Spleen (tissue), 7 donors: ENCODE results near the gene TPM1.

ENCODE experiments used
- CTCF ChIP-seq, 11 experiments: fragments of 200-600 bp in 7 of 11; fragments of 450-650 bp in 4 of 11; sonication (generic) in 4 of 11; IDR thresholded peaks in 8 of 11; conservative IDR thresholded peaks in 3 of 11; 1 replicate in 7 of 11; 2 replicates in 4 of 11; pipeline versions ENCODE4 v1.4.0 to v1.8.0; 2016 to 2021; ENCODE audit warnings: antibody characterized with exemption in 11 of 11, inconsistent platforms in 4 of 11, mild to moderate bottlenecking in 1 of 11
- POLR2A ChIP-seq, 3 donors: fragments of 450-650 bp; IDR thresholded peaks; one replicate each; pipeline ENCODE4 v1.5.1; 2017; ENCODE audit warnings: antibody characterized with exemption in 3 of 3, mild to moderate bottlenecking in 1 of 3
- POLR2AphosphoS5 ChIP-seq, 3 donors: sonication (generic); formaldehyde crosslinking; IDR thresholded peaks; one replicate each; pipeline ENCODE4 v1.5.1; 2017; ENCODE audit warnings: antibody characterized with exemption in 3 of 3
- donor health status: DM: no; HTN: no; CAD: no; lungs with moderate emphysema.
- donor health status: DM: no; HTN: no; CAD: no.
- donor health status: DM: no; HTN: no; CAD: no.

- no peak for TF ChIP-seq POLR2A (IDR thresholded peaks at IDR 0.05)
- no peak for TF ChIP-seq CTCF (IDR thresholded peaks at IDR 0.05 in 8 of 11, conservative IDR thresholded peaks at IDR 0.05 in 3 of 11)
- no peak for TF ChIP-seq POLR2AphosphoS5 (IDR thresholded peaks at IDR 0.05)
These were observed 62.2 kb downstream of the TPM1 start for GRCh38 chr15:63104727-63105126.
